ENCODE results near the gene NMT1.
A peak's percentile ranks its signal among the peaks of the same experiment; 100 is the strongest.
"Not testable (repeated sequence)": the region's sequence is repeated elsewhere in the genome, so short reads cannot be mapped to it uniquely, and the experiment has no call there.

The NMT1 gene

GRCh38 chr17:45123076-45123770 is 62.1 kb downstream of the NMT1 start:
- no peak for FAIRE-seq

DNA sequence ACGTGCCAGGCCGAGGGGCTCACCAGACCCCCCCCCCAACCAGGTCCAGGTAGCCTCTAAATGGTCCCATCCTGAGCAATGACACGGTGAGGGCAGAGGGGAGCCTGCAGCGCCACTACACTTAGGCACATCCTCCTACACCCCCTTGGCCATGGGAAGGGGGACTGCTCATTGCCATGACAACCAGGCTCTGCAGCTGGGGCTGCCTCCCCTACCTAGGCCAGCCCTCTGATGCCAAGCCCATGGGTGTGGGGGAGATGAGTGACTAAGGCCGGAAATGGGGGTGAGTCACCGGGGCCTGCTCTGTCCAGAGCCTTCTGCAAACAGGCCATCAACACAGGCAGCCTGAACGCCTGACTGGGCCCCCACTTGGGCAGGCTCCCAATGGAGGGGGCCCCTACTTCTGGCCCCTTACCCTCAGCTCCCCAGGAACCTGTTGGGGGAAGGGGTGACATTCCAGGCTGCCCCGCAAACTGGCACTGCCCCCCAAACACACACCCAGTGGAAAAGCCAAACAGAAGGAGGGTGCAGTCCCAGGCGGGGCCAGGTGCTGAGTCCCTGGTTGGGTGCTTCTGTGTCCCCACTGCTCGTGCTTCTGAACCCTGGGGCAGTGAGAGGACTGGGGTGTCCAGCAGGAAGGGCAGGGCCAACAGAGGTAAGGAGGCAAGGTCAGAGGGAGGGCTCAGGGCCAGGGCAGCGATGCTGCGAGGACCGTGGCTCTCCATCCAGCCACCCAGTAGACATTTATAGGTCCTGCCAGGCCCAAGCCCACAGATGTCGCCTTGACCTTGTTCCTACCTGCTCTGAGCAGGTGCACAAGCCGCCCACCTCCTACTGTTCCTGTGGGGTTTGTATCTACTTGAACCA is 63.0 kb downstream of the NMT1 start:
- FAIRE-seq: no peak

- FAIRE-seq: not testable (repeated sequence)
Observed at GRCh38 chr17:45124797-45125122, 63.6 kb downstream of the NMT1 start.

DNA sequence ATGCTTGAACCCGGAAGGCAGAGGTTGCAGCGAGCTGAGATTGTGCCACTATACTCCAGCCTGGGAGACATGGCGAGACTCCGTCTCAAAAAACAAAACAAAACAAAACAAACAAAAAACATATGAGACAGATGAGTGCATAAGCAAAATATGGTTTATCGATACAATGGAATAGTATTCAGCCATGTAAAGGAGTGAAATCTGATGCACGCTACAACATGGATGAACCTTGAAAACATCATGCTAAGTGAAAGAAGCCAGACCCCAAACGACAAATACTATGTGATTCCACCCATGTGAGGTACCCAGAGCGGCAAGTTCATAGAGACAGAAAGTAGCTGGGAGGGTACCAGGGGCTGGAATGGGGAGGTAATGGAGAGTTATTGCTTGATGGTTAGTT is 64.4 kb downstream of the NMT1 start:
- no peak for FAIRE-seq

DNA sequence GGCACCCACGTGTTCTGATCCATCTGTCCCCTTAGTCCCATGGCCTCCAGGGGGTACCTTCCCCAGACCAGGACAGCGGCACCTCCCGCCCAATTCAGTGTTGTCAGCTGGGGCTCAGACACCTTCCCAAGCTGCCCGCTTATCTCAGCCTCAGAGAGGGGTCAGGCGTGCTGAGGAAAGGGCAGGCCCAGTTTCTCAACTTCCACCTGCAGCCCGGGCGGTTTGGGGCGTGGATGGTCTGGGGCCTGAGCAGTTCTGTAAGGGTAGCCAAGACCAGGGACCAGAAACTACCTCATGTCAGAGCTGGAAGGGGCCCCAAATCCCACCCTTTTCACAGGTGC is 66.1 kb downstream of the NMT1 start:
- no peak for FAIRE-seq

GRCh38 chr17:45127548-45128300 is 66.6 kb downstream of the NMT1 start:
- no peak for FAIRE-seq

- FAIRE-seq: no peak
Observed at GRCh38 chr17:45128331-45128730, 67.2 kb downstream of the NMT1 start.

DNA sequence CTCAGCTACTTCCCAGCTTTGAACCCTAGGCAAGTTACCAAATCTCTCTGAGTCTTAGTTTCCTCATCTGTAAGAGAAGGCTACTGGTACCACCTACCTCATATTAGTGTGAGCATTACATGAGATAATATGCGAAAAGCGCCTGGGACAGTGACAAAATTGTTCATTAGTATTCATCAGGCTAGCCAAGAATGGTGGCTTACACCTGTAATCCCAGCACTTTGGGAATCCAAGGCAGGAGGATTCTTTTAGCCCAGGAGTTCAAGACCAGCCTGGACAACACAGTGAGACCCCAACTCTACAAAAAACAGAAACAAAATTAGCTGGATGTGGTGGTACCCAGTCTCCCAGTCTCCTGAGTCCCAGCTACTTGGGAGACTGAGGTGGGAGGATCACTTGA is 67.9 kb downstream of the NMT1 start:
- FAIRE-seq: no peak

DNA sequence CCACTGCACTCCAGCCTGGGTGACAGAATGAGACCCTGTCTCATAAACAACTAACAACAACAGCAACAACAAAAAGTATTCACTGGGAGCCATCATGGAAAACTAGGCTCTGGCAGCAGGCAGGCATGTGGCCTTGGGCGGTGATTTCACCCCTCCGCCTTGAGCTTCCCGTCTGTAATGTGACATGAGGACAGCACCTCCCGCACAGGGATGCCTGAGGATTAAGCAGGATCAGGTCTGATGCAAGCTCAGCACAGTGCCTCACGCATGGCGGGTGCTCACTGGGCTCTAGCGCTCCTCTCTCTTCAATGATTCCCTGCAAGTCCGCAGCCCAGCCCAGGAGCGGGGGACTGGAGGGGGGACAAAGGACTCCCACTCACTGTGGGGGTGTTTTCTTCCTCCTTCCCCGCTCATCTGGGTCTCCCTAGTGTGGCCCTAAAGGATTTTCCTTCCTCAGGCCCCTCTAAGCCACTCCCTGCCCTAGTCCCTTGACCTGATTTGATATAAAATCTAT is 68.4 kb downstream of the NMT1 start:
- FAIRE-seq: no peak

DNA sequence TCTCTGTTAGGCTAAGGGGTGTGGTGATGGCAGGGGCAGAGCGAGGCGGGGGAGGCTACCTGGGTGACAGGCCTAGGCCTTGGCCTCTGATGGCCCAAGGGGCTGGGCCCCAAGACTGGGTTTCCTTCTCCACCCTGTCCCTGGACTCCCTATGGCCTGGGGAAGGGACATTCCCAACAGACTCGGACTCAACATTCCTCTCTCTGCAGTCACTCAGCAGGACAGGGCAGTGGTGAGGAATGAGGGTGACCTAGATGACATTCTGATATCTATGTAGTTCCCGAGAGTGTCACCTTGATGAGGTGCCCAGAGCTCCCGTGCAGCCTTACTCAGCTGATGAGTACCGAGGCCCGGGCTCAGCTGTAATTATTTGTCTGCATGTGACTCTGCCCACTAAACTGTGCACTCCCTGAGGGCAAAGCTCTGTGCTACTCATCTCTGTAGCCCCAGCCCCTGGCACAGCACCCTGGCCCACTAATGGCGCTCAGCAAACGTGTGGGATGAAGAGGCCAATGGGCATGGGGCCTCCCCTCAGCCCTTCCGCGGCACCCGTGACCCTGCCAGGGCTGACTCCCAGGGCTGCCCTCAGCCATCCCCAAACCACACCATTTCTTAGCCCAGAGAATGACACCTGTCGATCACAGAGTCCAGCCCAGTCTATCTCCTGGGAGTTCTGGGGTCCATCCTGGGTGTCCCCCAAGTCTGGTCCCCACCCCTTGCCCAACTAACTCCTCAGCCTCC is 69.0 kb downstream of the NMT1 start:
- FAIRE-seq: no peak

GRCh38 chr17:45130681-45131615 is 69.8 kb downstream of the NMT1 start:
- no peak for FAIRE-seq

DNA sequence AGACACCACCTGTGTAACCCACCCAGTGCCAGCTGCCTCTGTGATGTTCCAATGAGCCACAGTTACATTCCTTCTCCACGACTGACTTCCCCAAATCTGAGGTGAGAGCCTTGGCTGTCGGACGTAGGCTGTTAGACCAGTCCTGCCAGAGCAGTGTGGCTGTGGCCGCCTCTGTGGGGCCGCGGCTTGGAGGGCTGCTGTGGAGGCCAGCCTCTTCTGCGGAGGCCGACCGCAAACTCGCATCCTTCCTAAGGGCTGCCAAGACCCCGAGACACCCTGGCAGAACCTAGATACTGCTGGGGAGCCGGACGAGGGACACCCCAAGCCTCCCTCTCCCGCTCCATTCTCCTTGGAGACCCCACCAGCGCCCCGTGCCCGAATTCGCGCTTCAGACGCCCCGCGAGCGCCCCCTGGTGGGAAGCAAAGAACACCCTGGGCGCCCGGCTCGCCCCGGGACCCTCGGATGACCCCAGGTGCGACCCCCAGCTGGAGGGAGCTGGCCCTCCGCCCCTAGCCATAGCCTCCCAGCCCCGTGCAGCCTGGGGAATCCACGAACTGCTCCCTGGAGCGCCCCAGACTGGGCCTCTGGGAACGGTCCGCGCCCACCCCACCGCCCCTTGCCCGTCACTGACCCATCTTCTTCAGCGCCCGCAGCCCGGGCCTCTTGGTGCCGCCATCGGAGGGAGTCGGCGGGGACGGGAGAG is 70.7 kb downstream of the NMT1 start:
- FAIRE-seq: no peak

DNA sequence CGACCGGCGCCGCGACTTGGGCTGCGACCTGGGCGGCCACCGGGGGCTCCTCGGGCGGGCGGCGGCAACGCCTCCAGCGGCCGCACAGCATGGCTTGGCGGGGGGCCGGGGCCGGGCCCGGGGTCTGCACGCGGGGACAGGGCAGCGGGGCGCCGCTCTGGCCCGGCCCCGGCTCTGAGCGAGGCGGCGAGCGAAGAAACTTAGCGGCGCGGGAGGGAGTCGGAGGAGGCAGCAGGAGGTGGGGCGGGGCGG is 71.1 kb downstream of the NMT1 start, which contains the start of gene PLCD3:
Gene PLCD3, minus strand, starts transcription at position 196 of the 252 bp plus-strand sequence. Its CDS starts 105 bp downstream, at position 91.
- no peak for FAIRE-seq

- FAIRE-seq: no peak
Observed at GRCh38 chr17:45132572-45133463, 71.7 kb downstream of the NMT1 start.

- peak; percentile 97 for FAIRE-seq
Observed at GRCh38 chr17:45135192-45135977, 74.3 kb downstream of the NMT1 start, which contains the start of gene ACBD4. Gene ACBD4 (plus strand): TSS chr17:45135687. CDS start chr17:45136145, 458 bp downstream.

DNA sequence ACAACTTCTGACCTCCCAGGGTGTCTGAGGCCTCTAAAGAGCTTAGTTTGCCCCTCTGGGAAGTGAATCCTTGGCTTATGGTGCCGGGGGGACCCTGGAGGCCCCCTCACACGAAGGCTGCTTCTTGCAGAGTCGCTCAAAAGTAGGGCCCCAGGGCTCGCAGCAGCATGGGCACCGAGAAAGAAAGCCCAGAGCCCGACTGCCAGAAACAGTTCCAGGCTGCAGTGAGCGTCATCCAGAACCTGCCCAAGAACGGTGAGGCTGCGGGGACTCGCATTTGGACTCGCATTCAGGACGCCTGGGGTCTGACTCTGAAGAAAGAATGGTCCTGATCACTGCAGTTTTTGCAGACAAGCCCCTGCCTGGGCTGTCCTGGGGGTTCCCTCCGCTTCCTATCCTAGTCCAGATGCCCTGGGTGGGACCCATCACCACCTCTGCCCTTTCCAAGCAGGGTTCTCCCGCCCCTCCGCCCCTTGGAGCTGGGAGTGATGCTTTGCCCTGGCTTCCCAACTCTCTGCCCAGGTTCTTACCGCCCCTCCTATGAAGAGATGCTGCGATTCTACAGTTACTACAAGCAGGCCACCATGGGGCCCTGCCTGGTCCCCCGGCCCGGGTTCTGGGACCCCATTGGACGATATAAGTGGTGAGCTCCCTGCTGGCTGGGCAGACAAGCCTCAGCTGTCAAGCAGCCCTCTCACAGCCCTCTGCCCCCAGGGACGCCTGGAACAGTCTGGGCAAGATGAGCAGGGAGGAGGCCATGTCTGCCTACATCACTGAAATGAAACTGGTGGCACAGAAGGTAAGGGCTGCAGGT is 75.1 kb downstream of the NMT1 start:
- no peak for FAIRE-seq

- no peak for FAIRE-seq
Observed at GRCh38 chr17:45136846-45137560, 75.9 kb downstream of the NMT1 start.

Data from G401.6 (cell line).